Suprapubic skin (tissue), 4 donors: ENCODE results near the gene PREP. TPM values are rescaled to one million over a fixed set of nuclear protein-coding genes. Genes with fewer than 3 reads are reported as not detected.

ENCODE experiments used
- DNase-seq, 2 donors: peaks; one replicate each; pipeline ENCODE4 v3.0.0-alpha.2; 2019; ENCODE audit warnings: low spot score in 2 of 2
- H3K27ac ChIP-seq: fragments of 200-600 bp; sonication (generic); one replicate; pipeline ENCODE4 v1.5.1; 2019
- H3K27me3 ChIP-seq: fragments of 200-600 bp; sonication (generic); one replicate; pipeline ENCODE4 v1.5.1; 2019
- H3K36me3 ChIP-seq: fragments of 200-600 bp; sonication (generic); one replicate; pipeline ENCODE4 v1.5.1; 2019
- H3K4me1 ChIP-seq: fragments of 200-600 bp; sonication (generic); one replicate; pipeline ENCODE4 v1.5.1; 2019
- H3K4me3 ChIP-seq: fragments of 200-600 bp; sonication (generic); one replicate; pipeline ENCODE4 v1.5.1; 2019; ENCODE audit warnings: mild to moderate bottlenecking
- H3K9me3 ChIP-seq: fragments of 200-600 bp; sonication (generic); one replicate; pipeline ENCODE4 v1.5.1; 2019
- CTCF ChIP-seq, 2 donors: fragments of 200-600 bp in 1 of 2; fragments of 450-650 bp in 1 of 2; sonication (generic) in 1 of 2; IDR thresholded peaks; one replicate each; pipeline ENCODE4 v1.5.1; 2016 to 2019; ENCODE audit warnings: antibody characterized with exemption in 2 of 2, mild to moderate bottlenecking in 1 of 2, moderate library complexity in 1 of 2
- EP300 ChIP-seq: sonication (generic); formaldehyde crosslinking; IDR thresholded peaks from one replicate; pipeline ENCODE4 v1.6.1; 2017; ENCODE audit warnings: antibody characterized with exemption
- POLR2A ChIP-seq, 2 donors: fragments of 450-650 bp; IDR thresholded peaks; one replicate each; pipeline ENCODE4 v1.6.1; 2017; ENCODE audit warnings: antibody characterized with exemption in 2 of 2, mild to moderate bottlenecking in 2 of 2, moderate library complexity in 2 of 2
- POLR2AphosphoS5 ChIP-seq, 3 donors: sonication (generic); formaldehyde crosslinking; IDR thresholded peaks; one replicate each; pipeline ENCODE4 v1.6.1; 2017; ENCODE audit warnings: antibody characterized with exemption in 3 of 3
- WGBS: methylation state at CpG from one replicate; pipeline ENCODE4 v1.1.5; 2018; 5-methylcytosine and 5-hydroxymethylcytosine counted together
- total RNA-seq, 4 donors: library from RNA; depleted of rRNA; stranded (reverse); fragments of >200 nt; gene quantifications; one replicate each; pipeline ENCODE4 v1.1.0, GENCODE V29; 2016

PREP gene
- total RNA-seq, 4 donors from 2014 or later: 22.1 to 36.0 (median 30.3) TPM

- TF ChIP-seq POLR2AphosphoS5 (IDR thresholded peaks at IDR 0.05): no peak
- Histone ChIP-seq H3K27ac (no peak overlapping the region), H3K9me3 (no peaks in the 10 kb centered on the region), H3K36me3 (peaks cover 42% of the 10 kb centered on the region), H3K4me1 (peaks cover 8% of the 10 kb centered on the region), H3K27me3 (no peaks in the 10 kb centered on the region), H3K4me3 (no peak overlapping the region)
- 80% methylated on average over 9 of the region's 9 CpGs for WGBS
- no peak for DNase-seq
Measured at GRCh38 chr6:105324386-105324950, 78.4 kb downstream of the PREP start.

- Histone ChIP-seq H3K27me3 (no peaks in the 10 kb centered on the region), H3K9me3 (no peaks in the 10 kb centered on the region), H3K4me3 (no peak overlapping the region), H3K27ac (no peak overlapping the region), H3K4me1 (peaks cover 13% of the 10 kb centered on the region), H3K36me3 (peaks cover 31% of the 10 kb centered on the region)
- 100% methylated on average over 3 of the region's 3 CpGs for WGBS
- TF ChIP-seq POLR2A (IDR thresholded peaks at IDR 0.05) (no peak), CTCF (IDR thresholded peaks at IDR 0.05) (no peak), POLR2AphosphoS5 (IDR thresholded peaks at IDR 0.05) (no peak), EP300 (no peak)
- no peak for DNase-seq
Measured at GRCh38 chr6:105322499-105323225, 80.2 kb downstream of the PREP start.

GRCh38 chr6:105321728-105322127 is 81.2 kb downstream of the PREP start:
- H3K36me3 ChIP-seq: peaks cover 31% of the 10 kb centered on the region
- TF ChIP-seq EP300: no peak
- no peak for TF ChIP-seq CTCF (IDR thresholded peaks at IDR 0.05)
- TF ChIP-seq POLR2AphosphoS5 (IDR thresholded peaks at IDR 0.05): no peak
- H3K27ac ChIP-seq: no peak overlapping the region
- H3K4me1 ChIP-seq: peaks cover 11% of the 10 kb centered on the region
- H3K27me3 ChIP-seq: no peaks in the 10 kb centered on the region
- WGBS: 100% methylated on average over 2 of the region's 2 CpGs
- no peak overlapping the region for H3K4me3 ChIP-seq
- DNase-seq: no peak
- H3K9me3 ChIP-seq: no peaks in the 10 kb centered on the region

- no peak for DNase-seq
- no peak overlapping the region for H3K27ac ChIP-seq
- 63% methylated on average over 6 of the region's 6 CpGs for WGBS
- peaks cover 6% of the 10 kb centered on the region for H3K4me1 ChIP-seq
- TF ChIP-seq POLR2AphosphoS5 (IDR thresholded peaks at IDR 0.05): no peak
- TF ChIP-seq CTCF (IDR thresholded peaks at IDR 0.05): no peak
- no peak for TF ChIP-seq EP300
- TF ChIP-seq POLR2A (IDR thresholded peaks at IDR 0.05): no peak
- H3K36me3 ChIP-seq: peaks cover 31% of the 10 kb centered on the region
- no peaks in the 10 kb centered on the region for H3K27me3 ChIP-seq
- H3K9me3 ChIP-seq: no peaks in the 10 kb centered on the region
- no peak overlapping the region for H3K4me3 ChIP-seq
Measured at GRCh38 chr6:105321207-105321606, 81.7 kb downstream of the PREP start.

GRCh38 chr6:105320765-105321164 is 82.1 kb downstream of the PREP start:
- Histone ChIP-seq H3K27me3 (no peaks in the 10 kb centered on the region), H3K9me3 (no peaks in the 10 kb centered on the region), H3K27ac (no peak overlapping the region), H3K4me1 (peaks cover 5% of the 10 kb centered on the region), H3K36me3 (peaks cover 35% of the 10 kb centered on the region), H3K4me3 (no peak overlapping the region)
- 54% methylated on average over 3 of the region's 3 CpGs for WGBS
- DNase-seq: no peak
- no peak for TF ChIP-seq POLR2A (IDR thresholded peaks at IDR 0.05)
- no peak for TF ChIP-seq EP300
- no peak for TF ChIP-seq CTCF (IDR thresholded peaks at IDR 0.05)
- TF ChIP-seq POLR2AphosphoS5 (IDR thresholded peaks at IDR 0.05): no peak
